ENCODE measurements around the gene CCDC34. TPM values are rescaled to one million over a fixed set of nuclear protein-coding genes. Genes with fewer than 3 reads are reported as not detected.

CCDC34 gene
- total and polyA plus RNA-seq, 2 of the 8 experiments (the other 6 are each of a cell fraction or from before 2014, with no cell fraction given), result 7.7 to 24.3 TPM

- Histone ChIP-seq H3K23me2 (ENCODE audit: low read depth, low read length) (peaks cover 2% of the 10 kb centered on the region; the same call in 1 of the 2 replicates), H3K27ac (ENCODE audit: low read depth, low read length) (no peak overlapping the region), H3K4me2 (ENCODE audit: insufficient read depth in 1 of 2, low read depth in 2 of 2, low read length in 2 of 2) (no peak overlapping the region), H4K8ac (ENCODE audit: extremely low read depth, insufficient read depth, low read length) (no peak overlapping the region), H3K23ac (ENCODE audit: insufficient read length) (no peak overlapping the region), H2BK12ac (ENCODE audit: low read depth, low read length) (no peak overlapping the region), H3K36me3 (ENCODE audit: control insufficient read depth in 2 of 4, insufficient read depth in 4 of 4, low read length in 3 of 4) (no peaks in the 10 kb centered on the region), H4K20me1 (replicated peaks in 1 of 2; ENCODE audit: control insufficient read depth in 1 of 2, insufficient read depth in 2 of 2, low read length in 2 of 2) (no peaks in the 10 kb centered on the region), H2AK5ac (ENCODE audit: low read depth, low read length) (no peak overlapping the region), H4K91ac (replicated peaks; ENCODE audit: insufficient read length, low read length) (no peak overlapping the region), H2BK20ac (ENCODE audit: low read length) (no peak overlapping the region), H3K9me3 (ENCODE audit: insufficient read depth in 2 of 2, low read depth in 1 of 2, low read length in 1 of 2) (no peaks in the 10 kb centered on the region), H3K56ac (replicated peaks; ENCODE audit: insufficient read length, low read depth, low read length) (no peak overlapping the region), H2BK15ac (ENCODE audit: low read length) (no peak overlapping the region), H2BK120ac (replicated peaks; ENCODE audit: low read depth, low read length) (no peak overlapping the region), H3K4me3 (ENCODE audit: extremely low read depth in 1 of 4, insufficient read depth in 2 of 4, low read depth in 3 of 4, low read length in 4 of 4) (no peak overlapping the region), H3K14ac (ENCODE audit: insufficient read length) (no peak overlapping the region), H2BK5ac (ENCODE audit: low read depth, low read length) (no peak overlapping the region), H3K9ac (replicated peaks in 1 of 4; ENCODE audit: extremely low read depth in 1 of 4, low read depth in 3 of 4, low read length in 3 of 4) (no peak overlapping the region), H2AFZ (ENCODE audit: low read length) (no peak overlapping the region), H3K4me1 (replicated peaks in 1 of 4; ENCODE audit: control insufficient read depth in 3 of 4, insufficient read depth in 4 of 4, low read length in 3 of 4) (peaks cover 0 to 3% (median 1%) of the 10 kb centered on the region in 4 experiments; a peak in 3 of 7 replicates), H3K18ac (ENCODE audit: extremely low read depth, low read length) (no peak overlapping the region), H3K79me1 (ENCODE audit: low read depth, low read length) (no peaks in the 10 kb centered on the region), H3K27me3 (replicated peaks in 1 of 4; ENCODE audit: control insufficient read depth in 3 of 4, extremely low read depth in 1 of 4, insufficient read depth in 3 of 4, low read length in 3 of 4) (no peaks in the 10 kb centered on the region), H3K4ac (replicated peaks; ENCODE audit: insufficient read length, low read depth, low read length) (no peak overlapping the region), H4K5ac (ENCODE audit: insufficient read length, low read depth, low read length) (no peak overlapping the region), H3K79me2 (ENCODE audit: control insufficient read depth in 1 of 2, insufficient read depth in 2 of 2, low read length in 2 of 2) (no peaks in the 10 kb centered on the region)
- ChIA-PET CTCF (ENCODE audit: partially characterized antibody) (interaction anchor here (0.6 to 3.5 kb wide), 4 partner anchors 10 to 1715 kb away, joined by 3 to 25 read pairs (median 5); no protein-coding TSS in a partner anchor), POLR2A (ENCODE audit: partially characterized antibody) (interaction anchor here (1.0 kb wide), 1 partner anchor 37 kb away, joined by 4 read pairs; no protein-coding TSS in a partner anchor)
- FAIRE-seq (no peak), DNase-seq (ENCODE audit: low read depth in 1 of 2, low spot score in 2 of 2) (no peak)
- TF ChIP-seq FOSL1 (IDR thresholded peaks at IDR 0.05; ENCODE audit: insufficient read depth, low read depth, low read length) (no peak), NANOG (IDR thresholded peaks at IDR 0.05; ENCODE audit: insufficient read depth, low read depth, low read length, poor library complexity, severe bottlenecking) (no peak), JUN (IDR thresholded peaks at IDR 0.05; ENCODE audit: low read depth, low read length) (no peak), RFX5 (IDR thresholded peaks at IDR 0.05; ENCODE audit: borderline replicate concordance, low read depth, low read length) (no peak), GTF2F1 (IDR thresholded peaks at IDR 0.05; ENCODE audit: borderline replicate concordance, low read depth, low read length) (no peak), SAP30 (IDR thresholded peaks at IDR 0.05; ENCODE audit: insufficient read depth, insufficient replicate concordance, low read length) (no peak), RBBP5 (IDR thresholded peaks at IDR 0.05; ENCODE audit: borderline replicate concordance, low read depth, low read length) (no peak), CEBPB (IDR thresholded peaks at IDR 0.05; ENCODE audit: low read depth, low read length) (no peak), CHD2 (IDR thresholded peaks at IDR 0.05; ENCODE audit: low read length) (no peak), CTBP2 (IDR thresholded peaks at IDR 0.05; ENCODE audit: borderline replicate concordance, insufficient read depth, insufficient read length, low read length) (no peak), EP300 (IDR thresholded peaks at IDR 0.05; ENCODE audit: borderline replicate concordance in 1 of 2, low read depth in 2 of 2, low read length in 2 of 2) (no peak)
- TF ChIP-seq, protein P1, sequence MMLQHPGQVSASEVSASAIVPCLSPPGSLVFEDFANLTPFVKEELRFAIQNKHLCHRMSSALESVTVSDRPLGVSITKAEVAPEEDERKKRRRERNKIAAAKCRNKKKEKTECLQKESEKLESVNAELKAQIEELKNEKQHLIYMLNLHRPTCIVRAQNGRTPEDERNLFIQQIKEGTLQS (IDR thresholded peaks at IDR 0.05; ENCODE audit: insufficient read depth, low read depth, low read length), result no peak
- TF ChIP-seq, protein P2, sequence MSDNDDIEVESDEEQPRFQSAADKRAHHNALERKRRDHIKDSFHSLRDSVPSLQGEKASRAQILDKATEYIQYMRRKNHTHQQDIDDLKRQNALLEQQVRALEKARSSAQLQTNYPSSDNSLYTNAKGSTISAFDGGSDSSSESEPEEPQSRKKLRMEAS (IDR thresholded peaks at IDR 0.05), result no peak
These were observed 55.8 kb downstream of the CCDC34 start for GRCh38 chr11:27307232-27307631.

Data from H1 (cell line).